Right lobe of liver (tissue), 6 donors: ENCODE measurements around the gene ATXN1. TPM values are rescaled to one million over a fixed set of nuclear protein-coding genes. Genes with fewer than 3 reads are reported as not detected.
A peak's percentile ranks its signal among the peaks of the same experiment; 100 is the strongest.

Source experiments
- ATAC-seq, 4 donors: fragments of 200-7000 bp; cut with Tn5 transposase; one replicate each; pipeline ENCODE4 v1.9.1; 2020; ENCODE audit warnings: mild to moderate bottlenecking in 4 of 4, moderate library complexity in 4 of 4
- DNase-seq, 3 donors: peaks; one replicate each; pipeline ENCODE4 v3.0.0-alpha.2; 2020
- H3K27ac ChIP-seq, 3 donors: fragments of 200-600 bp; one replicate each; pipeline ENCODE4 v1.8.0; 2022
- H3K27me3 ChIP-seq, 2 donors: fragments of 200-600 bp; one replicate each; pipeline ENCODE4 v1.8.0; 2022
- H3K36me3 ChIP-seq, 4 donors: fragments of 200-600 bp; sonication (generic) in 1 of 4; one replicate each; pipeline versions ENCODE4 v1.5.1 to v1.8.0; 2017 to 2022; ENCODE audit warnings: control low read depth in 1 of 4
- H3K4me1 ChIP-seq, 4 donors: fragments of 200-600 bp; sonication (generic) in 1 of 4; one replicate each; pipeline versions ENCODE4 v1.5.1 to v1.8.0; 2017 to 2022; ENCODE audit warnings: control low read depth in 1 of 4
- H3K4me3 ChIP-seq, 3 donors: fragments of 200-600 bp; one replicate each; pipeline ENCODE4 v1.8.0; 2022
- H3K9me3 ChIP-seq, 4 donors: fragments of 200-600 bp; sonication (generic) in 1 of 4; one replicate each; pipeline versions ENCODE4 v1.5.1 to v1.8.0; 2017 to 2022; ENCODE audit warnings: control low read depth in 1 of 4
- POLR2A ChIP-seq: fragments of 450-650 bp; IDR thresholded peaks from one replicate; pipeline ENCODE4 v1.6.1; 2017; ENCODE audit warnings: antibody characterized with exemption, mild to moderate bottlenecking
- WGBS: methylation state at CpG from one replicate; pipeline ENCODE4 v1.1.6; 2018; ENCODE audit warnings: low coverage, low lambda C conversion rate; ENCODE audit not compliant: insufficient coverage; ENCODE audit errors: missing lambda C conversion rate; 5-methylcytosine and 5-hydroxymethylcytosine counted together
- intact Hi-C, 2 donors: fragments of 100-400 bp; cut with DNase I; formaldehyde crosslinking; loops; one replicate each; pipeline versions ENCODE4 v1.11.2 to v1.14.1; 2022
- total RNA-seq, 6 experiments: library from RNA; depleted of rRNA in 2 of 6; stranded (reverse); fragments of >200 nt in 2 of 6; fragmentation: NEBNext Ultra II Directional in 3 of 6; extraction: Animal tissue kit (Norgen Biotek cat#: 25700) in 3 of 6; gene quantifications; one replicate each; pipeline versions ENCODE4 v1.1.0 to v1.2.4, GENCODE V29; 2016 to 2023
- TF ChIP-seq, protein P1 (sequence below), 4 donors: fragments of 200-600 bp in 3 of 4; fragments of 450-650 bp in 1 of 4; IDR thresholded peaks; one replicate each; pipeline versions ENCODE4 v1.5.1 to v1.8.0; 2016 to 2022; ENCODE audit warnings: antibody characterized with exemption in 4 of 4, mild to moderate bottlenecking in 2 of 4
- donor health status: DM: no; HTN: yes; CAD: no.
- donor health status: DM: no; HTN: no; CAD: no.
- donor health status: DM: no; HTN: no; CAD: no.
- donor health status: DM: no; HTN: yes; CAD: no.
- donor health status: DM: no; HTN: yes; CAD: no.

The ATXN1 gene
- total RNA-seq, 6 experiments from 2014 or later = 23.2 to 28.7 (median 25.0) TPM

DNA sequence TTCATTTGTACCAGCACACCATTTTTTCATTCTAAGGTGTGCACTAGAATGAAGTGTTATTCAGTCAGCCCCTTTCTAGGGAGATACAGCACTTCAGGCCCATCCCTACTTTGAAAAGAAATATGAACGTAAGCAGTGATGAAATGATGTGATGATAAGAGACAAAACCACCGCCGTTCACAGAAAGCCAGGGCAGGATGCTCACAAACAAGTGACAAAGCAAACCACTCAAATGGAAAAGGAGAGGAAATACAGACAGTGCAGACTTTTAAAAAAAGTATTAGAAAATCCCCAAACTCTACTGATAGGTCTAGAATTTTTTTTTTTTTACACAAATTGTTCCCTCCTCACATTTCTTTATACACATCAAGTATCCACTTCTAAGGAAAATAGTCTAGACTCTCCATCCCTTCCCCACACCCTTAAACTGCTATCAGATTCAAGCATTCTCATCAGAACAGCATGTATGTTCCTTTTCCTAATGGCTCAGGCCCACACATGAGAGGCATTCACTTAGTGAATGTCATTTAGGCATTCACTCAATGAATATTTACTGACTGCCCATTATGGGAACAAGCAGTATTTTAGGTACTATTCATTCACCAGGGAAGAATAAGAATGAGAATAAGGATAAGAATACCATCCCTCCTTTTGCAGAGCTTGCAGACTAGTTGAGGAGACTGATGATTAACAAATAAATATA lies 279.4 kb downstream of the ATXN1 start:
- no peak overlapping the region for H3K4me3 ChIP-seq
- no peaks in the 10 kb centered on the region for H3K4me1 ChIP-seq
- 86% methylated on average over 3 of the region's 3 CpGs for WGBS
- ATAC-seq (peak in 1 of 4 donors; percentile 11), DNase-seq (no peak)
- H3K9me3 ChIP-seq = no peaks in the 10 kb centered on the region
- intact Hi-C loops = no loop called here
- no peaks in the 10 kb centered on the region for H3K36me3 ChIP-seq
- no peaks in the 10 kb centered on the region for H3K27me3 ChIP-seq
- H3K27ac ChIP-seq = no peak overlapping the region
- no peak for TF ChIP-seq POLR2A
- TF ChIP-seq, protein P1, sequence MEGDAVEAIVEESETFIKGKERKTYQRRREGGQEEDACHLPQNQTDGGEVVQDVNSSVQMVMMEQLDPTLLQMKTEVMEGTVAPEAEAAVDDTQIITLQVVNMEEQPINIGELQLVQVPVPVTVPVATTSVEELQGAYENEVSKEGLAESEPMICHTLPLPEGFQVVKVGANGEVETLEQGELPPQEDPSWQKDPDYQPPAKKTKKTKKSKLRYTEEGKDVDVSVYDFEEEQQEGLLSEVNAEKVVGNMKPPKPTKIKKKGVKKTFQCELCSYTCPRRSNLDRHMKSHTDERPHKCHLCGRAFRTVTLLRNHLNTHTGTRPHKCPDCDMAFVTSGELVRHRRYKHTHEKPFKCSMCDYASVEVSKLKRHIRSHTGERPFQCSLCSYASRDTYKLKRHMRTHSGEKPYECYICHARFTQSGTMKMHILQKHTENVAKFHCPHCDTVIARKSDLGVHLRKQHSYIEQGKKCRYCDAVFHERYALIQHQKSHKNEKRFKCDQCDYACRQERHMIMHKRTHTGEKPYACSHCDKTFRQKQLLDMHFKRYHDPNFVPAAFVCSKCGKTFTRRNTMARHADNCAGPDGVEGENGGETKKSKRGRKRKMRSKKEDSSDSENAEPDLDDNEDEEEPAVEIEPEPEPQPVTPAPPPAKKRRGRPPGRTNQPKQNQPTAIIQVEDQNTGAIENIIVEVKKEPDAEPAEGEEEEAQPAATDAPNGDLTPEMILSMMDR (IDR thresholded peaks at IDR 0.05) = no peak

DNA sequence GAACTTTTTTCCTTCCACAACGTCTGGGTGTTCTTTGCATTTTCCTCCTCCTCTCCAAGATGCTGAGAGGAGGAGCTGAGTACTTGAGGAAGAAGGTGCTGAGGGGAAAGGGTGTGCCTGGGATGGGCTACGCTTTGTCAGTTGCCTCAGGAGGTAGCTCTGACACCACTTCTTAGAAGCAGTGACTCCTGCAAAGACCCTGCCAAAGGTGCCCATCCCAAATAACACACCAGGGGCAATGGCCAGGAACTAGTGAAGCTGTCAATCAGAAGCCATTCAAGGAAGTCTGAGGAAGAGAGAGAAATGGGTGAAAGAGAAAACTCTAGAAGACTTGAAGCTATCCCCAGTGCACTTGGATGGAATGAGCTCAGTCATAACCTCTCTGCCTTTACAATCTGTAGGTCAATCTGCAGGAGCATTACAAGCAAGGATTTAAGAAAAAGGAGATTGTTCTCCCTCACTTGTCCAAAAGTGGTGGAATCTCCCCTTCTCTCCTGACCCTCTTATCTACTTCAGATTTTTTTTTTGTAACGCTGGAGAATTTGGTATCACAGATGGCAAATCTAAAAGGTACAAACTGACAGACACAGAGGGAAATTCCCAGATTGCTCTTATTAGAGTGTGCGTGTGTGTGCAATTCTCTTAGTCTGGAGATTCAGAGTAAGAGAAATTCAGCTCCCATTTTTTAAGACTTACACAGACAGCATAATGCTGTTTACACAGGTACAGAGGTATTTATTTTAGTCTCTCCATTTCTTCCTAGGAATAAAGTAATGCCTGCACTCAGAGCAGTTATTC lies 280.3 kb downstream of the ATXN1 start:
- H3K36me3 ChIP-seq = no peaks in the 10 kb centered on the region

DNA sequence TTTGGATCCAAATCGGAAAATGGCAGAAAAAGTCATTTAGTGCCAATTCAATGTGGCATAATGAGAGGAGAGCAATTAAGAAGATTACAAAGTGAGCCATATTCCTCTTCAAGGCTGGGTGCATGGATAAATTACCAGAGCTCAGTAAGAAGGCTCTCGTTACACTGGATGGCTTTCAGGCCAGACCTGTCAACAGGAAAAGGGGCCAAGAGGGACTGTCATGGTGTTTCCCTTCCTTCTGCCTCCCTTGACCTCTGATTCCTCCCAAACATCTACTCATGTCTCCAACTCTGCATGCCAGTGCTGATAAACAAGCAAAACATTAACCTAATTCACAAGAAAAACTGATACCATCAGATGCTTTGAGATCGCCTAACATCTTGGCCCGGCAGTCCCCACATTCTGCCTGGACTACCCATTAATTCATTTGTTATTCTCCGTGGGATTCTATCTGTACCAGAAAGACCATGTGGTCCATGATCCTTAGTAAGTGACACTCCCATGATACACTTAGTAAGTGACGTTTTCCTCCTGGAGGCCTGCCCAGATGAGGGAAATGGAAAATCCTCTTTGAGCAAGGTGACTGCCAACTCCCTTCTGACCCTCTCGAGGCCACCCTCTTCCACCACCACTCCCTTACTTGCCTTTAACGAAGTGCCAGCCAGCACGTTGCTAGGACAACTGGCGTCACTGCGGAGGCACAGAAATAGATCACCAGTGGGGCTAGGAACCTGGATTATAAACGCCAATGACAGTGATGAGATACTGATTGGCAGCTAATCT lies 283.7 kb downstream of the ATXN1 start:
- peak in 1 of 4 donors; percentile 20 for ATAC-seq
- intact Hi-C loops = no loop called here
- no peak for DNase-seq
- Histone ChIP-seq H3K4me1 (peaks cover 0 to 13% (median 0%) of the 10 kb centered on the region in 4 donors), H3K36me3 (no peaks in the 10 kb centered on the region), H3K9me3 (no peaks in the 10 kb centered on the region), H3K27ac (no peak overlapping the region), H3K27me3 (no peaks in the 10 kb centered on the region), H3K4me3 (no peak overlapping the region)
- WGBS = 66% methylated on average over 10 of the region's 12 CpGs
- TF ChIP-seq, protein P1 (IDR thresholded peaks at IDR 0.05) = no peak
- no peak for TF ChIP-seq POLR2A

More for the DNA sequence above, 280.3 kb downstream of the ATXN1 start:
- H3K4me1 ChIP-seq = no peaks in the 10 kb centered on the region
- WGBS = 62% methylated on average over 4 of the region's 4 CpGs
- H3K27me3 ChIP-seq = no peaks in the 10 kb centered on the region
- intact Hi-C loops = no loop called here
- H3K9me3 ChIP-seq = no peaks in the 10 kb centered on the region
- ATAC-seq = peak in 1 of 4 donors; percentile 28
- H3K27ac ChIP-seq = no peak overlapping the region
- no peak overlapping the region for H3K4me3 ChIP-seq
- TF ChIP-seq, protein P1 (IDR thresholded peaks at IDR 0.05) = no peak
- no peak for TF ChIP-seq POLR2A
- DNase-seq = no peak

DNA sequence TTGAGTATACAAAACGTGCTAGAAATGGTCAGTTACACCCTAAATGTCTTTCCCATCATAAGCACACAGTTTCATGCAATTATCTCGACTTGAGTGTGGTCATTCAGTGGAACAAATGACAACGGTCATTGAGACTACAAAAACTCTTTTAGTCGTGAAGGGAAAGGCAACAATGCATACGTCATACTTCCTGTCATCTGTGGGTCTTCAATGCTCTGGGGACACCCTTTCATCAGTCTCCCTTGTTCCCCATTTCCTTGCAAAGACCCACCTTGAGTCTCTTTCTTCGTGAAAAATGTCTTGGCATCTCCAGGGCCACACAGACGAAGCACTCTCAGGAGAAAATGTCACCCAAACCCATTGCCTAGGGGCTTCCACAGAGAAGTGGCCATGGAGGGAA lies 284.4 kb downstream of the ATXN1 start:
- WGBS = 76% methylated on average over 7 of the region's 7 CpGs
- Histone ChIP-seq H3K36me3 (no peaks in the 10 kb centered on the region), H3K4me3 (no peak overlapping the region), H3K27ac (no peak overlapping the region), H3K9me3 (no peaks in the 10 kb centered on the region), H3K27me3 (no peaks in the 10 kb centered on the region), H3K4me1 (peaks cover 0 to 14% (median 0%) of the 10 kb centered on the region in 4 donors)
- no peak for TF ChIP-seq POLR2A
- TF ChIP-seq, protein P1 (IDR thresholded peaks at IDR 0.05) = no peak
- intact Hi-C loops = no loop called here
- ATAC-seq (no peak), DNase-seq (no peak)
